NOMO-1 treated with dmso at 0.1 percent for 144 hours (cell line): ENCODE data around the gene COPZ1.
"Not testable (repeated sequence)": the region's sequence is repeated elsewhere in the genome, so short reads cannot be mapped to it uniquely, and the experiment has no call there.

Experiments
- DNase-seq: peaks from one replicate; lab custom pipeline; 2025; ENCODE audit not compliant: unreplicated experiment; lab: John Stamatoyannopoulos, UW

Gene COPZ1

DNA sequence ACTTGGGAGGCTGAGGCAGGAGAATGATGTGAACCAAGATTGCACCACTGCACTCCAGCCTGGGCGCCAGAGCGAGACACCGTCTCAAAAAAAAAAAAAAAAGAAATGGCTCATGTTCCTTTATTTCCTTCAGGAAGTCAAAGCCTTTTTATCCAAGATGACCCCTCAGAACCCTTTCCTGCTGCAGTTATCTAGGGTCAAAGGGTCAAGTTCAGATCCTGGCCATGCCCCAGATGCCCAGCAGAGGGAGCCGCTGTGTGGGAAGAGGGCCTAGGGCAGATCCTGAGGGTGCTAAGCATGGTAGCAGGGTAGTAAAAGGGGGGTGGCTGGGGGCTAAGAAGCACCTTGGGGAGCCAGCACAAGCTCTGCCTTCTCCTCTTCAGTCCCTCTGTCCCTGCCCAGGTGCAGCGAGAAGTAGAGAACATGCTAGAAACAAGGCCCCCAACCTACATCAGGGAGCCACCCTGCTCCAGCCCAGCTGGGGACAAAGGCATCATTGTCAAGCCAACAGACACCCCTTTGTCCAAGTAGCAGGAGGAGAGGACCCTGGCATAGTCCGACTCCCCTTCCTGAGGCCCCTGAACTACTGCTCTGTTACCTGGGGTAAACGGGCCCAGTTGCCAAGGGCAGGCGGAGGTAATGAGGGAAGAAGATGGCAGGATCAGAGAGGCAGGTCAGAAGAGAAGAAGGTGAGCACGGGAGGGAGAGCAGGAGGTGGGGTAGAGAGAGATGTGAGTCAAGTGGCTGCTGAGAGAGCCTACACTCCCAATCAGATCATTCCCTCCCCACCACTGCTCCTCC is 30.6 kb upstream of the COPZ1 start:
- peak; percentile 33 for DNase-seq

DNA sequence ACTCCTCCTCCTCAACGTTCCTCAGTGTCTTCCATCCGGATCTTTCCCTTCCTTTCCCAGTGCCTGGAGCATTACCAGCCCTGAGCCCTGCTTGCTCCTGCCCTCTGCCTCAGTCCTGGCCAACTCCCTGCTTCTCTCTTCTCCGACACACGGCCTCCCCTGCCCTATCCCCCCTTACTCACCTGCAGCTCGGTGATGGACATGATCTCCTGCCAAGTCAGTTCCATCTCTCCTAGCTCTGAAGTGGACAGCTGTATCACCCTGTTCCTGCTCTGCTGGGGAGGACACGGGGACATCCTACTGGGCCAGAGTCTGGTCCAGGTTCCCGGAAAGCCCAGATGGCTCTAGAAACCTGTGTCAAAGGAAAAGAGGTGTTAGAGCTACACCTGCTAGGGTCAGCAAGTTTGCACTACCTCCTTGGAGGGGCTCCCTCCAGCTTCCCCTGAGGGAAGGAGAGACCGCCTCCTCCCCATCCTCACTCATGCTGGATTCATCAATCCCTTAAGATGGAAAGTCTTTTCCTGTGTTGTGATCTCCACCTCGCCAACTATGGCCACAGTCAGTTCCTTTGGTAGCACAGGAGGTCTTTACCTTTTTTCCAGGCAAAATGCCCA is 29.9 kb upstream of the COPZ1 start:
- no peak for DNase-seq

GRCh38 chr12:54296393-54297099 is 28.4 kb upstream of the COPZ1 start:
- no peak for DNase-seq

GRCh38 chr12:54298904-54299303 is 26.0 kb upstream of the COPZ1 start:
- DNase-seq, result no peak

DNA sequence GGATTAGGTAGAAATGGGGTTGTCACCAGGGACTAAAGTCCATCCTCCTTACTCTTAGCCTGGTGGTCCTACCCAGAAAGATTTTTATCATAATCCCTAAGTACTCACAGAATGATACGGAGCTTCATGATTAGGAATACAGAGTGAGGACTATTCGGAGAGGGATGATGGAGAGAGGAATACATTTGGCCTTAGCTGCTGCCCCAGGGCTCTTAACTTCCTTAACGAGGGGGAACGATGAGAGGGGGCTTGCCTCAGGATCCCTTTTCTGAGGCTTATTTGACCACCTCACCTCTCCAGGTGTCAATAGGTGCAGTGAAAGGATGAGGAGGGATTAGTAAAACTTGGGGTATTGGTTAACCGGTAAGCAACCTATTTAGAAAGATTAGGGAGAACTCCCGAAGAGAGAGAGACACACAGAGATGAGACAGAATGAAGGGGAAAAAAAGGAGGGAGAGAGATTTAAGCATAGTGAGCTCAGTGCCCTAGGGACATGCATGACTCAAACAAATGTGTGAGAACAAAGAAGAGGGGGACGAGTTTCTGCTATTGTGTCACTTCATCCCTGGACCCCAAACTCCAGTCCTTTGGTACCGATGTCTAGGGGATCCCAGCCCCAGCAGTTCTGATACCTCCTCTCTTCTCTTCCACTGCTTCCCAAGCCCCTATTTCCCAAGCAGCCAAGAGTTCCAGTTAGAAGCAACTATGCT is 25.3 kb upstream of the COPZ1 start:
- no peak for DNase-seq

DNA sequence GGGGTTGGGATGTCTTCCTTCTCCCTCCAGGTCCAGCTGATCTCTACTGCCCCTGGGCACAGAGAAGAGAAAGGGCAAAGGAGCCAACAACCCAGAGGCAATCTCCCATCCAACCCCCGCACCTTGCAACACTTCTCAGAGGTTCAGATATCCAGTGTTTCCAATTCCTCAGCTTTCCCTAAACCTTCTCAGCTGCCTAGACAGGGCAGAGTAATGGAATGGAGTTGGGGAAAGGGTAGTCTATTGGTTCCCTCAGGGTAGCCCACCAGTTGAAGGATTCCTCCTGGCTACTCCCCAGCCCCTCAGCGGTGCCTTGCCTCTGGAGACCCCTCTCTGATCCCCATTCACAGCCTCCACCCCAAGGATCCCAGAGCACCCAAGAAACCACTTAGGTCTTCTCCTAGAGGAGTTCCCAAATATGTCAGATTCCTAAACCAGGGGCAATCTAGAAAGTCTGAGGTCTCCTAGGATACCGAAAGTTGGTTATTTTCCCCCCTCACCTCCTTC is 24.7 kb upstream of the COPZ1 start:
- no peak for DNase-seq

DNA sequence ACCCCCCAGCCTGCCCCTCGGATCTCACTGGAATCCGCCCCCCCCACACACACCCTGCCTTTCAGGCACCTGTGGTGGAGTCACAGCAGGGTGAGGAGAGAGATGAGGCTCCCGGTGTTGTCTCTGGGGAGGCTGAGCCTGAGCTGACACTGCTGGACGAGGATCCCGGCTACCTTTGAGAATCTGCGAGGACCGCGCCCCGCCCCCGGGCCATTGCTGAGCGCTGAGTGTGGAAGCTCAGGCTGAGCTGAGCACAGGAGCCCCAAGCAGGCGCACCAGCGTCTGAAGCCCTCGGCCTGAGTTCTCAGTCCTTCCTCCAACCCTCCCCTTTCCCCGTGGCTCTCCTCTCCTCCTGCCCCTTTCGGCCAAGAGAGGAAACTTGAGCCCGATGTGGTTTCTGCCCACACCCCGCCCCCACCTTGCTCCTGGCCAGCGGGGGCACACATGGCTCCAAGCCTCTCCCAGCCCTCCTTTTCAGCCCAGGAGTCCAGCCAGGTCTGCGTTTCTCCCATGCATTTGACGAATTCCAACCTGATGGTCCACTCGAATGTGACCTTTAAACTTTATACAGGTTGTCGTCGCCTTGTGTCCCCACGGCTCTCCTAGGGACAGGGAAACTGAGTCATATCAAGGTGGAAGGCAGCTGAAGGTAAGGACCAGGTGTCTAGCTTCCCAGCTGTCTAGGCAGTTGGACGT is 24.1 kb upstream of the COPZ1 start, which contains the start of gene NFE2:
Gene NFE2, minus strand, starts transcription at position 284 of the 696 bp plus-strand sequence. CDS start 5,767 bp downstream, outside the sequence.
- DNase-seq, result peak; percentile 86

DNA sequence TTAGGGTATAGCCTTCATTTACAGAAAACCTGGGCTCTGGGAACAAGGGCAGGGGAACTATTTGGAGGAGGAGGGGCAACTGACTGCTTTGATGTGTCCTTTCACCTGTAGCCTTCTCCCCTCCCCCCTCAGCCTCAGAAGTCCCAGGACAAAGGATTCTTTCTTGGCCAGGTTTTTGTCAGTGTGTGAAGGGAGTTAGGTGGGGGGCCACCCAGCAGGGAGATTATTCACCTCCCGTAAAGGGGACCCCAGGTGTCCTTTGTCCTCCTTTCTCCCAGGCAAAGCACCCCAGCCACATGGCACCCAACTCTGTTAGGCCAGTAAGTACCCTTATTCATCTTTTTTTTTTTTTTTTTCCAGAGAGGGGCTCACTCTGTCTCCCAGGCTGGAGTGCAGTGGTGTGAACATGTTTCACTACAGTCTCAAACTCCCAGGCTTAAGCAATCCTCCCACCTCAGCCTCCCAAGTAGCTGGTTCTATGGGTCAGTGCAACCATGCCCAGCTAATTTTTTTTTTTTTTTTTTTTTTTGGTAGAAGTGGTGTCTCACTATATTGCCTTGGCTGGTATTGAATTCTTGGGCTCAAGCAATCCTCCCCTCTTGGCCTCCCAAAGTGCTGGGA is 23.4 kb upstream of the COPZ1 start:
- DNase-seq, result no peak

DNA sequence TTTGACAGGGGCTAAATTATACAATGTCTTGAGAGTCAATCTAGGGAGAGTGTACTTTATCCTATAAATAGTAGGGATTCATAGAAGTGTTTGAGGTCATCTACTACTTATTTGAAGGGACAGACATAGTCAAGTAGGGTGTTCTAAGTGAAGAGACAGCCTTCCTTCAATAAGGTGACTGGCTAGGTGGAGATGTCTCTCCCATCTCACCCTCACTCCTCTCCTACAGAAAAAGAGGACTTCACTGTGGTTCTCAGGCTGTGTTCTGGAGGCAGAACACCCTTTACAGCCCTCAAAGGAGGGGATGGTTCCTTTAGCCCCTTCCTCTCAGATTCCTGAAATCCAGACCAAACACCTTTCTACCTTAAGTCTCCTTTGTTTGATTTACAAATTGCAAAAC is 21.3 kb upstream of the COPZ1 start:
- no peak for DNase-seq

DNA sequence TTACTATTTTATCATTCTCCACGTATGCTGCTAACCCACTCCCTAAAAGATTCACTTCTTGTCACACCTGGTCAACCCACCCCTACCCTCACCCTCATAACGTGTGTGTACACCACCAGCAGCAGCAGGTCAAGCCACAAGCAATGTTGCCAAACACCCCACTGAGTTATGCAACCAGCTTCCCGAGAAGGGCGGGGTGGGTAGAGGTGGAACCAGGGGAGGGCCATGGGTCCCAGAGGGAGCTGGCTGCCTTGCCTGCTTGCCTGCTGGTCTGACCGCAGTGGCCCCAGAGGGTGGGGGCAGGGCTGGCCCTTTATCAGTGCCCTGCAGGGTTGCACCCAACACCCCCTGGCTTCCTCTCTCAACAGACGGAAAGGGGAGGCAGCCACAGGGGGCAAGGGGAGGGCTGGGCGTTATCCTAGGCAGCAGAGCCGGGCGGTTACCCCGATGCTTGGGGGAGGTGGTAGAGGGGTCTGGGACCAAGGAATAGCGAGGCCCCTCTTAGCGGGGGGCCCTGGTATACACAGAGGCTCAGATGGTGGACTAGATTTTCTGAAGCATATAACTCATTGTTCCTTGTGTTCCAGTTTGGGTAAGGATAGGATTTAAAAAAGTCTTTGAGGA is 20.6 kb upstream of the COPZ1 start:
- peak; percentile 91 for DNase-seq

DNA sequence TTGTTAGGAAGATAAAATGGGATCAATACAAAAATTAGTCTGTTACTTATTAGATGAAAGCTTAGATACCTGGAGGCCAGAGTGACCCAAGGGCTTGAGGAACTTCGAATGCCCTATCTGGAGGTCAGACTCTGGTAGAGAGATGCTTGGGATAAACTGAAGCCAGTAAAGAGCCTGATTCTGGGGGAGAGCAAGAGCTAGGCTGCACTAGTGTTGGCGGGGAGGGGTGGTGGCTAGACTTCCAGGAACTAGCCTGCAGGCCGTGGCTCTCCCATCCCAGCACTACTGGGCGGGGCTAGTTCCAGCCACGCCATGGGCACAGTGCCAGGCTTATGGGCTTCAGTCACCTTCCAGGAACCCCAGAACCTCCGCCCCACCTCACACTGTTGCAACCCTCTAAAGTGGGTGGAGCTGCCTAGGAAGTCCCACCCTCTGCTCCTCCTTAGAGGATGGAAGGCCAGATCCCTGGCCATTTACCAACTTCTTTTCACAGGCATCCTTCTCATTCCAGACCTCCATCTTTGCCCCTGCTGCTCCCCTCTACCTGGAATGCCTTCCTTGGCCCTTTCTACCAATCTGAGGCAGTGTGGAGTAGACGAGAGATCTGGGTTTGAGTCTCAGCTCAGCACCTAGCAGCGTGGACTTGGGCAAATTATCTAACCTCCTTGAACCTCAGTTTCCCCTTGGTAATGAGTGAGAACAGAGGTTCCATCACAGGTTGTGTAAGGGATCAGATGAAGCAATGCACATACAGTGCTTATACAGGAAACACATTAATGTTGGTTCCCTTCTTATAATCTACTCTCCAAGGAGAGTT is 17.8 kb upstream of the COPZ1 start:
- DNase-seq, result peak; percentile 94

DNA sequence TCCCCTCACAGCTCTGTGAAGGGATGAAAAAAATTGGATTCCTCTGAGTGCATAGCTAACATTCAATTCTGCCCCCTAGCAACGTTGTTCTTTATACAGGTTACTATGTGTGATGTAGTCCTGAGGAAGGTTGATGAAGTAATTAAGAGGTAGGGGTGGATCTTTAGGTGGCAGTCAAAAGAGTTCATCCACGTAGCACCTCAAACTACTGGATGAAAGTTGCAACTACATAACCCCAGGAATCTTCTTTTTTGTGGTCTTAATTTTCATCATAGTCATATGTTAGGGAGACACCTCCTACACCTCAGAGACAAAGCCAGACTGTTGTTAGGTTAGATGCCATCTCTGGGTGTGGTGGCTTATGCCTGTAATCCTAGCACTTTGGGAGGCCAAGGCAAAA is 13.9 kb upstream of the COPZ1 start:
- DNase-seq, result no peak

- DNase-seq, result not testable (repeated sequence)
These were observed 12.6 kb upstream of the COPZ1 start for GRCh38 chr12:54312309-54312708.

DNA sequence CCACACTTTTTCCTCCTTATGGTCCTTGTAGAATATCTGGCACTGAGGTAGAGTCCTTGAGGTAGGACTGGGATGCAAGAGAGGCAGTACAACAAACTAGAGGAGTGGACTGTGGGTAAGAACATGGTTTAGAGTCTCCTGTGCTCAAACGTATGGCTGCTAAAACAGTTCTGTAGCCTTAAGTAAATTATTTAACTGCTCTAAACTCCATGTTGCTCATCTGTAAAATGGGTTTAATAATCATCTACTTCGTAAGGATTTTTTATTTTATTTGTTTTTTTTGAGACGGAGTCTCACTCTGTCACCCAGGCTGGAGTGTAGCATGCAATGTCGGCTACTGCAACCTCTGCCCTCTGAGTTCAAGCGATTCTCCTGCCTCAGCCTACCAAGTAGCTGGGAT is 3.6 kb upstream of the COPZ1 start:
- no peak for DNase-seq

- DNase-seq, result not testable (repeated sequence)
These were observed 645 bp downstream of the COPZ1 start for GRCh38 chr12:54325442-54326109.

DNA sequence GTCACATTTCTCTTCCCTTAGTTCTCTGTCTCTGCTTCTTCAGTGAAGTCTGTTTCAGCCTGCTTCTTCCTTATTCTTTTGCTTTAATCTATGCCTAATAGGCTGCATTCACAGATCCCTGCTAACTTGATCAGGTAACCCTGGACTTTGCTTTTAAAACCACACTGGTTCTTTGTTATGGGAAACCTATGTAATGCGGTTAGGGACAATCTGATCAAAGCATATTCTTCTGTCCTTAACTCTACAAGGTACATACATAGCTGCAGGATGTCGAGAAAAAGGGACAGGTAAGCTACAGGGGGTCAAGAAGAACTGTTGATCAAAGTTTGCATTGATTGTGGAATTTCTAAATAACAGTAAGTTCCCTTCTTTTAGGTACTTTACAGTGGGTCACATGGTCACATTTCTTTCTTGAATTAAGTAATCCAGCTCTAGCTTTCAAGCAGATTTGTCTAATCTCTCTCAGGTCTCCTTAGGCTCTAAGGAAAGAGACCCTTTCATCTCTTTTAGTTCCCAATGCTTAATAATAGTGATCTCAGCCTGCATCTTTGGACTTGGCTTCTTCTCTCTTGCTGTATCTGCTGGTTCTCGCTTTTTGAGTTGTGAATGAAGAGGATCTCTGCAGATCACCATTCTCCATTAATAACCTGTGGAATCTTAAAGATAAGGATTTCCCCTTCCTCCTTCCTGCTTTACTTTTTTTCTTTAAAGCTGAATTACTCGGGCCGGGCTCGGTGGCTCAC is 3.8 kb downstream of the COPZ1 start:
- no peak for DNase-seq

DNA sequence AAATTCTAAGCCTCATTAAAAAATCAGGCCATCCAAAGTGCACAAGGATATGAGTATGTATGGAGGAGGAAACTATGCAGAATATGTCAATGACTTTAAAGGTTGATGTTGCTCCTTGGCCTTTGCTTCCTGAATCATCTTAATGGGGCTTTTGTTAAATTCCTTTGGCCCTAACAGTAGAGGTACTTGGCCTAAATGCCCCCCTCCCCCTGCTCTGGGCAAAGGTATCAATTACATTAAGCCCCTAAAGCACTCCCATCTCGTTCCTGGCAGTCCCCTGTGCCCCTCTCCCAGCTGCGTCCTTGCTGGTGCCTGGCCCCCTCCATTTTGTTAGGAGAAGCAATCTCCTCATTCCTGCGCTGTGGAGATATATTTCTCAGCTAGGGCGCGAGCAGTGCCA is 4.8 kb downstream of the COPZ1 start:
- no peak for DNase-seq

- DNase-seq, result no peak
These were observed 5.5 kb downstream of the COPZ1 start for GRCh38 chr12:54330442-54330841.
